Nephron progenitor cell (in vitro differentiated cells): ENCODE measurements around the gene SEC14L5.

Source experiments
- DNase-seq: peaks from one replicate; pipeline ENCODE4 v3.0.0; 2021
- H3K27ac Mint-ChIP-seq: 2 replicates; pipeline ENCODE4 v1.8.0; 2021; ENCODE audit warnings: mild to moderate bottlenecking, moderate library complexity, mixed read lengths
- H3K27me3 Mint-ChIP-seq: 2 replicates; pipeline ENCODE4 v1.8.0; 2021; ENCODE audit warnings: mild to moderate bottlenecking, low read depth, mixed read lengths; ENCODE audit not compliant: poor library complexity
- H3K36me3 Mint-ChIP-seq: 2 replicates; pipeline ENCODE4 v1.8.0; 2021; ENCODE audit warnings: low read depth, mixed read lengths
- H3K4me1 Mint-ChIP-seq: 2 replicates; pipeline ENCODE4 v1.8.0; 2021; ENCODE audit warnings: mixed read lengths
- H3K4me3 Mint-ChIP-seq: 2 replicates; pipeline ENCODE4 v1.8.0; 2021; ENCODE audit warnings: mild to moderate bottlenecking, moderate library complexity, mixed read lengths
- H3K9me3 Mint-ChIP-seq: 2 replicates; pipeline ENCODE4 v1.8.0; 2021; ENCODE audit warnings: mild to moderate bottlenecking, moderate library complexity, mixed read lengths
- TF ChIP-seq, protein P1 (sequence below): fragments of 200-600 bp; sonication (generic); IDR thresholded peaks from 2 replicates; pipeline ENCODE4 v1.5.0; 2021; ENCODE audit warnings: antibody characterized with exemption

SEC14L5 gene

DNA sequence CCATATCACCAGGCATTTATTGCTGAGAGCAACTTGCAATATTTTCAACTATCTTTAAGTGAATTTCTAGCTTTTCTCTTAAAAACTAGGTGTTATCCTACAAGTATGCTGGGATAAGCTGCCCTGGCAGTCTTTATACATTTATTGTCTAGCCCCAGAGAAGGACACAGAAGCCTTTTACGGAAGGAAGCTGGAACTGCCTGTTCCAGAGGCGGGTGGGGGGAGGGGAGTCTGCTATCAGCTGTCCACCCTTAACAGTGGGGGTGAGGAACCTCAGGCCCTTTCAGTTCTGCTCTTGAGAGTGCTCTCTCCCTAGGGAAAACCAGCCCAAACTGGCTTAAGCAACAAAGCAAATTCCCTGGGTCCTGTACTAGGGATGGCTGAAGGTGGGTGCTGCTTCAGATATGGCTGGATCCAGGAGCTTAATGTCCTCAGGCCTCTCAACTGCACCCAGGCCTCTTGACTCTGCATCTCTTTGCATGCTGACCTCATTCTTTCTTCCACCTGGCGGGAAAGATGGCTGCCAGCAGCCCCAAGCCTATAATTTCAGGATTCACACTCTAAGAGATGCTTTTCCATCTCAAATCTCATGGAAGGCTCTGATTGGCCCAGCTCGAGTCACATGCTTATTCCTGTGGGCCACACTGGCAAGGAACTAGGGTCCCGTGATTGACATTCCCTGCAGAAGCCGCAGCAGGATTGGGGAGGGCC is 59.0 kb downstream of the SEC14L5 start:
- Mint-ChIP-seq H3K4me3 (no peak overlapping the region), H3K36me3 (no peaks in the 10 kb centered on the region), H3K4me1 (peaks cover 6% of the 10 kb centered on the region), H3K27me3 (peaks cover 21% of the 10 kb centered on the region), H3K9me3 (no peaks in the 10 kb centered on the region), H3K27ac (no peak overlapping the region)
- DNase-seq, result no peak
- TF ChIP-seq, protein P1, sequence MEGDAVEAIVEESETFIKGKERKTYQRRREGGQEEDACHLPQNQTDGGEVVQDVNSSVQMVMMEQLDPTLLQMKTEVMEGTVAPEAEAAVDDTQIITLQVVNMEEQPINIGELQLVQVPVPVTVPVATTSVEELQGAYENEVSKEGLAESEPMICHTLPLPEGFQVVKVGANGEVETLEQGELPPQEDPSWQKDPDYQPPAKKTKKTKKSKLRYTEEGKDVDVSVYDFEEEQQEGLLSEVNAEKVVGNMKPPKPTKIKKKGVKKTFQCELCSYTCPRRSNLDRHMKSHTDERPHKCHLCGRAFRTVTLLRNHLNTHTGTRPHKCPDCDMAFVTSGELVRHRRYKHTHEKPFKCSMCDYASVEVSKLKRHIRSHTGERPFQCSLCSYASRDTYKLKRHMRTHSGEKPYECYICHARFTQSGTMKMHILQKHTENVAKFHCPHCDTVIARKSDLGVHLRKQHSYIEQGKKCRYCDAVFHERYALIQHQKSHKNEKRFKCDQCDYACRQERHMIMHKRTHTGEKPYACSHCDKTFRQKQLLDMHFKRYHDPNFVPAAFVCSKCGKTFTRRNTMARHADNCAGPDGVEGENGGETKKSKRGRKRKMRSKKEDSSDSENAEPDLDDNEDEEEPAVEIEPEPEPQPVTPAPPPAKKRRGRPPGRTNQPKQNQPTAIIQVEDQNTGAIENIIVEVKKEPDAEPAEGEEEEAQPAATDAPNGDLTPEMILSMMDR, result no peak

DNA sequence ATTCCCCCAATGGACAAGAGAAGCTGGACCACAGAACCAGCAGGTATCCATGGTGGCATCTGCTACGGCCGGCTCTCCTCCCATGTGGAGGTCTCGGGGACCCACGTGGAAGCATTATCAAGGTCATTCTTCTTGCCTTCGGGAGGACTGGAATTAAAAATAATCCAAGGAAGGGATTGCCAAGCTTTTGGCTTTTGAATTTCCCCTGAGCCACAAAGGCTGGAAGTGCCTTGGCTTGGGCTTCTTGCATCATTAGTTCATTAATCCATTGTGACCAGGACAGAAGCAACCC is 59.5 kb downstream of the SEC14L5 start:
- peaks cover 20% of the 10 kb centered on the region for H3K27me3 Mint-ChIP-seq

DNA sequence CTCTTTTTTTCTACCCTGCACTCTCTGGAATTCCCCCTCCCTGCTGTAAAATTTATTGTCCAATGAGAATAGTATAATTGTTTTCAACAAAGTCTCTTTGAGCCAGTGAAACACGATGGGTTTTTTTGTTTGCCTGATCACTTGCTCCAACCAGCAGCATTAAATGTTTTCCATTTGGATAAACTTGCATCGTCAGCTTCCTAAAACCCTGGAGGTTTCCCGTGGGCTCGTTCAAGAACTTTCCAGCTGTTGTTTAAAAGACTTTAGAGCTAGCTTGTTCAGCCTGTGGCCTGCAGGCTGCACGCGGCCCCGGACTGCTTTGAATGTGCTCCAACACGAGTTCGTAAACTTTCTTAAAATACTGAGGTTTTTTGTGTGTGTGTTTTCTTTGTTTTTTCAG is 60.7 kb downstream of the SEC14L5 start:
- no peaks in the 10 kb centered on the region for H3K9me3 Mint-ChIP-seq
- TF ChIP-seq, protein P1, result no peak
- no peak overlapping the region for H3K4me3 Mint-ChIP-seq
- DNase-seq, result no peak
- no peaks in the 10 kb centered on the region for H3K36me3 Mint-ChIP-seq
- H3K4me1 Mint-ChIP-seq, result no peaks in the 10 kb centered on the region
- peaks cover 17% of the 10 kb centered on the region for H3K27me3 Mint-ChIP-seq
- no peak overlapping the region for H3K27ac Mint-ChIP-seq

More for the DNA sequence above, 59.5 kb downstream of the SEC14L5 start:
- H3K36me3 Mint-ChIP-seq, result no peaks in the 10 kb centered on the region
- TF ChIP-seq, protein P1, result no peak
- no peak overlapping the region for H3K27ac Mint-ChIP-seq
- H3K4me3 Mint-ChIP-seq, result no peak overlapping the region
- H3K9me3 Mint-ChIP-seq, result no peaks in the 10 kb centered on the region
- peaks cover 6% of the 10 kb centered on the region for H3K4me1 Mint-ChIP-seq
- no peak for DNase-seq

DNA sequence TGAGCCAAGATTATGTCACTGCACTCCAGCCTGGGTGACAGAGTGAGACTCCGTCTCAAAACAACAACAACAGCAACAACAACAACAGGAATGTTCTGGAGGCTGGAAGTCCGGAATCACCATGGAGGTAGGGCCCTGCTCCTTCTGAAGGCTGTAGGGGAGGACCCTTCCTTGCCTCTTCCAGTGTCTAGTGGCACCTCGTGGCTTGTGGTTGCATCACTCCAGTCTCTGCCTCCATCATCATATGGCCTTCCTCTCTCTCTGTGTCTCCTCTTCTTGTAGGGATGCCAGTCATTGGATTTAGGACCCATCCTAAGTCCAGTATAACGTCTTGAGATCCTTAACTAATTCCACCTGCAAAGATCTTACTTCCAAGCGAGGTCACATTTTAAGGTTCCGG is 61.6 kb downstream of the SEC14L5 start:
- Mint-ChIP-seq H3K4me1 (no peaks in the 10 kb centered on the region), H3K4me3 (no peak overlapping the region), H3K27me3 (peaks cover 14% of the 10 kb centered on the region), H3K27ac (no peak overlapping the region), H3K9me3 (no peaks in the 10 kb centered on the region), H3K36me3 (no peaks in the 10 kb centered on the region)
- no peak for DNase-seq
- TF ChIP-seq, protein P1, result no peak

DNA sequence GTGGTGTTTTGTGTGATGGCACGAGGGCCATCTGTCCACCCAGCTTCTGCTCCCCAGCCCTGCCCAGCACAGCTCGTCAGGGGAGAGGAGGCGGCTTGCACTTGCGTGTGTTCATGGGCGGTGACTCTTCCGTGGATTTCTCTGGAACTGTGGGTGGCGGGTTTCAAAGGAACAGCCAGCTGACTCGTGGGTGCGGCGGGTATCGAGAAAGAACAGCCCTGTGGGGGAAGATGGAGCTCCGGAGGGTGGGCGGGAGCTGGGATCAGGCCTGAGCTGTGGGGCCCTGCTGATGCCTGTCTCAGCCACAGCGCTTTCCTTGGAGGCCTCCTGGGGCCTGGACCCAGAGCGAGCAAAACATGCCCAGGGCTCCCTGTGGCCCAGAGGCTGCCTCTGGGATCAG is 62.4 kb downstream of the SEC14L5 start:
- no peak for DNase-seq
- H3K4me1 Mint-ChIP-seq, result no peaks in the 10 kb centered on the region
- no peak overlapping the region for H3K27ac Mint-ChIP-seq
- no peak overlapping the region for H3K4me3 Mint-ChIP-seq
- H3K27me3 Mint-ChIP-seq, result peaks cover 12% of the 10 kb centered on the region
- TF ChIP-seq, protein P1, result no peak
- H3K9me3 Mint-ChIP-seq, result no peaks in the 10 kb centered on the region
- no peaks in the 10 kb centered on the region for H3K36me3 Mint-ChIP-seq

DNA sequence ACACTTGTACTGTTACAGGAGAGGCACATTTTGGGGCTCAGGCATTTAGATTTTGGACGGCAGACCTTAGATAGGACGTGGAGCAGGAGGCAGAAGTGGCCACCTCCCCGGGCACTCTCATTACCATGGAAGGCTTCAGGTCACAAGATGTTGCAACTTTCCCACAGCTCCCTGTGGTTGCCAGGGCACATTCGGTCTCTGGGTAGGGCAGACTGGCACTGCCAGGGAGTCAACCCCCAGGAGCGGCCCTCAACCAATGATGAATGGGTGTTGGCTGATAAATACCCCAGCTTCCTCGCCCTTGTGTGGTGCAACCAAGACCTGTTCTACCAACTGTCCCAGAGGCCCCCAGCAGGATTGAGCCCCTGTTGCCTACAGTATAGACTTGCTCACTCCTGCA is 64.4 kb downstream of the SEC14L5 start:
- Mint-ChIP-seq H3K27ac (no peak overlapping the region), H3K36me3 (no peaks in the 10 kb centered on the region), H3K27me3 (peaks cover 11% of the 10 kb centered on the region), H3K4me3 (no peak overlapping the region), H3K9me3 (no peaks in the 10 kb centered on the region), H3K4me1 (no peaks in the 10 kb centered on the region)
- DNase-seq, result no peak
- TF ChIP-seq, protein P1, result no peak
